Bone marrow (tissue), 2 donors: ENCODE measurements around the gene AIFM3.
"Not testable (repeated sequence)": the region's sequence is repeated elsewhere in the genome, so short reads cannot be mapped to it uniquely, and the experiment has no call there.

Experiments used
- DNase-seq, 2 donors: peaks; one replicate each; lab custom pipeline; 2025; lab: John Stamatoyannopoulos, UW

Gene AIFM3

DNA sequence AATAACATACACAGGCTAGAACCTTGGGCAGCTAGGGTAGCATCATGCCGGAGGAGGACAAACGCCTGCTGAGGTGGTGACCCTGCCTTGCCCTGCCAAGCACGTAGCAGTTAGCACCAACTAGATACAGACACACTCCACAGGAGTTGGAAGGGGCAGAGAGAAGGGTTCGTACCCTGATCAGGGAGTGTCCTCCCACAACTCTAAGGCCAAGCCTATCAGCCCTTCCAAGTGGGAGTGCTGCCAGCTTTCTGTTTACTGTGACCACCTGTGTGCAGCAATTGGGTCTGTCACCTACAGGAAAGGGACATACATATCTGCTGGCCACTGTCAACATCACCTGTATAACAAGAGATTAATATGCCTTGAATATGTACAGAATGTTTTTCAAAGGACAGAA is 36.7 kb downstream of the AIFM3 start:
- DNase-seq, result no peak

DNA sequence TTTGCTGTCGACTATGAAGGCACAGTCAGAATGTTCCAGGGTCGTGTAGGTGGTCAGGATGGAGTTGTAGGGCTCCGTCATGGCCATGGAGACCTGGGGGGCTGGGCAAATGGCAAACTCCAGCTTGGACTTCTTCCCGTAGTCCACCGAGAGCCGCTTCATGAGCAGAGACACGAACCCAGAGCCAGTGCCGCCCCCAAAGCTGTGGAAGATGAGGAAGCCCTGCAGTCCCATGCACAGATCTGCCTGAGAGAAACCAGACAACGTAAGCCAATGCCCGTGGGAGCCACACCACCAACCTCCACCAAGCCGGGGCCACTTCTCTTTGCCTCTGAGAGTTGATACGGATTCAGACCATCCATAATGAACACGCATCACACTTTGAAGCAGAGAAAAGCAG is 42.2 kb downstream of the AIFM3 start:
- DNase-seq, result not testable (repeated sequence)

DNA sequence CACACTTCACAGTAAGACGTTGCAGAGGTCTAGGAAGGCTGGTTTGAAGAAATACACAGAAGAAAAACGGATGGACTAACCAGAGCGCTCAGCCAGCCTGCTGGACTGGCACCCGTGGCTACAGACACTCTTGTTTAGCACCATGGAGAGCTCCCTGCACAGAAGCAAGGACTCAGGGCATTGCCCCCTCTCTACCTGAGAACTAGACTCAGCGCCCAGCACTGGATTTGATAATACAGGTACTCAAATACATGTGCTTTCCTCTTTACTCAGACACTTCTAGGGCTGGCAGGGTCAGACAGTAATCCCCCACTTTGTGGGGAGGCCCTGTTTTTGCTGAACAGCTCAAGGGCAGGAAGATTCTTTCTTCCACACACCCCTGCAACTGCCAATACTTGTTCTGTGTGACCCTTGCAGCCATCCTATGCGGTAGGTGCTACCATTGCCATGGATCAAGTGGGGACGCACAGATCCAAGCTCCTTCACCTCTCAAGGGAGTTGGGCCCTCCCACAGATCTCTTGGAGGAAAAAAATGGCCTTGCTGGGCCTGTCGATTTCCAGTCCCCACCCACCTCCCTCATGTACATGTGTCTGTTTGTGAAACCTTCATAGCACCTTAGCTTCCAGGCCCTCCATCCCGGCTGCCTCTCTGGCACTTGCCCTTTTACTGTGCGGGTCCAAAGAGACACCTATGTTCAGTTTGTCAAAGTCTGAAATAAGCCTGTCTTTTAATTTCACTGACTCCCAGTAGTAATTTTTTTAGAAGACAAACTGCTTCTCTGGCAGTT is 42.8 kb downstream of the AIFM3 start:
- no peak for DNase-seq

- no peak for DNase-seq
Observed at GRCh38 chr22:21010426-21011113, 43.5 kb downstream of the AIFM3 start.

DNA sequence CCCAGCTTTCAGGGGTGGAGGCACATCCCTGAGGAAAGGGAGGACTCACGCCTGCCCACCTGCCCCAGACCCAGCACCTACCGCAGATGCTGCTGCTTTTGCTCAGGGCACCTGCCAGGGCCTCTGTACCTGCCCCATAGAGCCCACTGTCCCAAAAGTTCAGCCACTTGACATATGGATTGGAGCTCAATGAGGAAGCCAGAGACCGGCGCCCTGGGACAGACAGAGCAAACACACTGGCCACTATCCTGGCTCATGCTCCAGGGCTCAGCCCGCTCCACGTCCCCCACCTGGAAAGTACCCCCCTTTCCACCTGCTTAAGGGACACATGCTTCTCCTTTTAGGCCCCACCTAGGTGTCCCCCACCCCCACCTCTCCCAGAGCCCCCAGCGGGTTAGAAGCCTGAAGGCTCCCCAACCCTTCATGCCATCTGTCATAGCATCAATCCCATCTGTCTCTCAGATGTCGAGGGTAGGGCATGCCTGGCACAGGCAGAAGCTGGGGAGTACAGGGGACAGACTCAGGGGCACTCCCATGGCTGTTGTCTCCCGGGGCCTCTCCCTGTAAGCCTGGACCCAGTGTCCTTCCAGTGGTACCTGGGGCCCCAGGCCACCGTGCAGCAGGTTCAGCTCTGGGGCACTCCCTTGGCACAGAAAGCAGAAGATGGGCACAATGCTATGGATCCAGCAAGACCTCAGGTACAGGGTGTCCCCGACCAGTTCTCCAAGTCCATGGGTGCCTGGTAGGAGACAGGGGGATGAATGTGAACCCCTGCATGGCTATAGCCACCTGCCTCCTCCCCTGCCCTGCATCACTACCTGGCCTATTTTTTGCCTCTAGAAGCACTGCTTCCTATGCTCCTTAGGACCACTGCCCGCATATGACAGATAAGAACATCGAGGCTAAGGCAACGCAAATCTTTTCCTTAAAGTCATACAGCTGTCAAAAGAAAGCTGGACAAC is 45.7 kb downstream of the AIFM3 start:
- no peak for DNase-seq

DNA sequence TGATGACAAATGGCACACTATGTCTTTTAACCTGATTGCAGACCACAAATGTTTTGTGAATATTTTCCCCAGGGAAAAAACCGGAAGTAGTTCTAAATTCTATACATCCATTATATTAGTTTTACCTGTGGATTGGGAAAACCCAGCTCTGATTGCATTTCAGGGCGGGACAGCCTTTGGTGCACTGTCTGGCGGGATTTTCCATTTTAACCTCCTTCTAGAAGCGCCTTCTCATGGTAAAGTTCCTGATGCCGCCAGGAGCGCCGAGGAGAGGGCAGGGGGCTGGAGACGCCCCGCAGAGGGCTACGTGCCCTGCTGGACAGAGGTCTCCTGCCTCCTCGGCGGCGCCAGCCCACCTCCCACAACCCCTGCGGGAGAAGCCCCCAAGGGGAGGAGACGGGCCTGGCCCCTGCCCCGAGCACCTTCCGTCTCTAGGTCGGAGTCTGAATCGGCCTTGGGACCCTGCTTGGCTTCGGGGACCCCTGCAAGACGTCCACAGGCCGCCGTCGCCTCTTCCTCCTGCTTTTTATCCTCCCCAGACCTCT is 46.7 kb downstream of the AIFM3 start:
- DNase-seq, result no peak

DNA sequence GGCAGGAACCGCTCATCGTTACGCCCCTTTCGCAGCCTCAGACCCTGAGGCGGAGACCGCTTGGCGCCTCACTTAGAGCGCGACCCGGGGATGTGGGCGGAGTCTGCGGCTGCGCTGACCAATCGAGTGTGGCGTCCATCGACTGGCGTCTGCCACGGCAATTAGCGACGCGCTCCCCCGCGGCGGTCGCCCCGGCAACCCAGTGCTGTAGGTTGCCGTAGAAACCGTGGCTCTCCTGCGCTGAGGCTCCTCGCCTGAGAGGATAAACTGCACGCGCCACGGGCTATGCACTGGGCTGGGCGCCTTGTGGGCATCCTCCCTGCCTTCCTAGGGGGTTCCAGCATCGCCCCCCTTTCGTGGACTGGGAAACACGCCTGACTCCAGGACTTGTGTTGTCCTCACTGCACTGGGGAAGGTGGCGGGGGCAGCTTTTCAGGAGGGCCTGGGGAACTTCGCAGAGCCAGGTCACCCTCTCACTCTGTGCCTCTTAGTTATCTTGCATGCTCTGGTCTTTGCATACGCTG is 47.2 kb downstream of the AIFM3 start:
- DNase-seq, result peak; percentile 30 to 38

- DNase-seq, result no peak
Observed at GRCh38 chr22:21014726-21015465, 47.8 kb downstream of the AIFM3 start, which contains the start of gene P2RX6. TSS of gene P2RX6 (plus strand) at chr22:21015165. CDS start at chr22:21015175, 10 bp downstream.

DNA sequence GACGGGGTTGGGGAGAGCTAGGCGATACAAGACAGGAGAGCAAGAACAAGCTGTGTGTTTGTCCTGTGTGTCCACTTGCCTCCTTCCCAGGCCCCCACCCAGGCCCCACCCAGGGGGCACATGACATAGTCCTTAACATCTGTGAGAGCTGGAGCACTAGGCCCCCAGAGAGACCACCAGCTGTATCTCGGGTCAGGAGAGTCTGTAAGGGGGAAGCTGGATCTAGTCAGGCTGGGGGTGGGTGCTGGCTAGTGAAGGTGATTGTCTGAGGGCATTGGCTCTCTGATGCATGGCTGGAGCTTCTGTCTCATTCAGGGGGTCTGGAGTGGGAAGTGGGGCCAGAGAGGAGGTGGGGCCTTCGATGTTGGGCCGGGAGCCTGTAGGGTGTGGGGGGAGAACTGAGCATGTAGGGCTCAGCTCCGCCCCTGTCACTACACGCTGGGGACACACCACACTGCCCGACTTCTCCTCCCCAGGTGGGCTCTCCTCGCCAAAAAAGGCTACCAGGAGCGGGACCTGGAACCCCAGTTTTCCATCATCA is 48.5 kb downstream of the AIFM3 start:
- no peak for DNase-seq

GRCh38 chr22:21016644-21017420 is 49.8 kb downstream of the AIFM3 start:
- DNase-seq, result no peak

GRCh38 chr22:21018314-21018713 is 51.3 kb downstream of the AIFM3 start:
- DNase-seq, result no peak

- DNase-seq, result no peak
Observed at GRCh38 chr22:21020802-21021429, 53.9 kb downstream of the AIFM3 start.

DNA sequence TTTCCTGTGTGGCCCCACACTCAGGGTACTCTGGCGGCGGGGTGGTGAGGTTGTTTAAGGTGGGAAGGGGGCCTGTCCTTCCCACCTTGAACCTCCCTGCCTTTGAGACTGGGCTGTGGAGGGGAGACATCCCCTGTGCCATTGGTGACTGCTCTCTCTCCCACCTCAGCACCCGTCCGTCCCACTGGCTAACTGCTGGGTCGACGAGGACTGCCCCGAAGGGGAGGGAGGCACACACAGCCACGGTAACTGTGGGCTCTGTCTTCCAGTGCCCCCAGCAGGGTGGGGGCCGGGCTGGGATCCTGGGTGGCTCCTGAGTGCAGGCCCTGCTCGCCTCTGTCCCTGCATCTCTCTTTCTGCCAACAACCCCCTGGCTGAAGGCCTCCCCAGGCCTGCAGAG is 55.5 kb downstream of the AIFM3 start:
- no peak for DNase-seq

GRCh38 chr22:21022955-21023614 is 56.0 kb downstream of the AIFM3 start:
- DNase-seq, result no peak

- no peak for DNase-seq
Observed at GRCh38 chr22:21025266-21025665, 58.2 kb downstream of the AIFM3 start.

GRCh38 chr22:21025763-21026755 is 59.0 kb downstream of the AIFM3 start:
- no peak for DNase-seq
